DOHH2 (cell line): ENCODE measurements around the gene KIFC1.

ENCODE experiments used
- EZH2phosphoT487 ChIP-seq: fragments of 200-600 bp; sonication (generic); IDR thresholded peaks from 2 replicates; pipeline ENCODE4 v1.6.1; 2017; ENCODE audit warnings: borderline replicate concordance, mild to moderate bottlenecking, antibody characterized with exemption, low read length, moderate library complexity, mixed read lengths
- TF ChIP-seq, protein P1 (sequence below): fragments of 200-600 bp; sonication (generic); IDR thresholded peaks from one replicate; pipeline ENCODE4 v1.5.1; 2014; ENCODE audit warnings: antibody characterized with exemption, mild to moderate bottlenecking, low read depth, low read length; ENCODE audit not compliant: poor library complexity, severe bottlenecking

DNA sequence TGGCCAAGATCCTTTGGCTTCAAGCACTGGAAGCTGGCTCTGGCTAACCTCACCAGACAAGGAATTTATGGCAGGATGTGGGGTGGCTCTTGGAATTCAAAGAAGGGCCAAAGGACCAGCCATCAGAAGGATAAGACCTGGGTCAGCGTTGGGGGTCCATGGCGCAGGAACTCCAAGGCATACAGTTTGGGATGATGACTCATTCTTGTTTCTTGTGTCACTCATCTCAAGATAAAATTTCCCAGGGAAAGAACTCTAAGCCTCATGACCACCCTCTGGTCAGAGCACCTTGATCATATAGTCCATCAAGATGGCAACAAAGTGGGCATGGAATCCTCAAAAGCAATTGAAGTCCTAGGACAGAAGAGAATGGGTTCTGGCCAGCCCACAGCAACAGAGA, 67.6 kb downstream of the KIFC1 start:
- TF ChIP-seq, protein P1, sequence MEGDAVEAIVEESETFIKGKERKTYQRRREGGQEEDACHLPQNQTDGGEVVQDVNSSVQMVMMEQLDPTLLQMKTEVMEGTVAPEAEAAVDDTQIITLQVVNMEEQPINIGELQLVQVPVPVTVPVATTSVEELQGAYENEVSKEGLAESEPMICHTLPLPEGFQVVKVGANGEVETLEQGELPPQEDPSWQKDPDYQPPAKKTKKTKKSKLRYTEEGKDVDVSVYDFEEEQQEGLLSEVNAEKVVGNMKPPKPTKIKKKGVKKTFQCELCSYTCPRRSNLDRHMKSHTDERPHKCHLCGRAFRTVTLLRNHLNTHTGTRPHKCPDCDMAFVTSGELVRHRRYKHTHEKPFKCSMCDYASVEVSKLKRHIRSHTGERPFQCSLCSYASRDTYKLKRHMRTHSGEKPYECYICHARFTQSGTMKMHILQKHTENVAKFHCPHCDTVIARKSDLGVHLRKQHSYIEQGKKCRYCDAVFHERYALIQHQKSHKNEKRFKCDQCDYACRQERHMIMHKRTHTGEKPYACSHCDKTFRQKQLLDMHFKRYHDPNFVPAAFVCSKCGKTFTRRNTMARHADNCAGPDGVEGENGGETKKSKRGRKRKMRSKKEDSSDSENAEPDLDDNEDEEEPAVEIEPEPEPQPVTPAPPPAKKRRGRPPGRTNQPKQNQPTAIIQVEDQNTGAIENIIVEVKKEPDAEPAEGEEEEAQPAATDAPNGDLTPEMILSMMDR: no peak
- no peak for TF ChIP-seq EZH2phosphoT487
